Measurements from ENCODE around the gene ACTL7A.

- no peak for TF ChIP-seq CBX1 (IDR thresholded peaks at IDR 0.05; ENCODE audit: low read depth)
- no peak for TF ChIP-seq POLR2A (conservative IDR thresholded peaks at IDR 0.05)
These were observed 38.2 kb upstream of the ACTL7A start for GRCh38 chr9:108823829-108824228.

All from K562 (cell line).